Muscle of leg (tissue), 11 donors: Measurements from ENCODE around the gene HIVEP3. TPM values are rescaled to one million over a fixed set of nuclear protein-coding genes. Genes with fewer than 3 reads are reported as not detected.
A peak's percentile ranks its signal among the peaks of the same experiment; 100 is the strongest.

Experiments used
- DNase-seq: peaks from one replicate; pipeline ENCODE4 v3.0.0; 2013
- H3K27ac ChIP-seq: one replicate; pipeline ENCODE4 v1.5.1; 2013; ENCODE audit warnings: mild to moderate bottlenecking, low read length, control low read depth
- H3K27me3 ChIP-seq: one replicate; pipeline ENCODE4 v1.6.1; 2013; ENCODE audit warnings: low read length; ENCODE audit not compliant: control insufficient read depth, insufficient read depth
- H3K36me3 ChIP-seq: one replicate; pipeline ENCODE4 v1.6.1; 2013; ENCODE audit warnings: low read length; ENCODE audit not compliant: control insufficient read depth, insufficient read depth
- H3K4me1 ChIP-seq: one replicate; pipeline ENCODE4 v1.6.1; 2013; ENCODE audit warnings: low read length; ENCODE audit not compliant: control insufficient read depth, insufficient read depth
- H3K4me3 ChIP-seq: one replicate; pipeline ENCODE4 v1.5.1; 2013; ENCODE audit warnings: low read length, control low read depth
- H3K9me3 ChIP-seq: replicated peaks from 2 replicates; pipeline ENCODE4 v1.6.1; 2013; ENCODE audit warnings: low read depth, low read length; ENCODE audit not compliant: control insufficient read depth
- WGBS: methylation state at CpG from one replicate; pipeline ENCODE4 v1.1.5; 2013; ENCODE audit warnings: missing lambda C conversion rate; ENCODE audit not compliant: insufficient coverage; 5-methylcytosine and 5-hydroxymethylcytosine counted together
- polyA plus RNA-seq, 8 donors: library from polyadenylated mRNA; unstranded; fragments of 120-200 nt; gene quantifications; one replicate each; pipeline versions ENCODE4 v1.2.1 to v1.2.3, GENCODE V29; 2013; ENCODE audit warnings: inconsistent platforms in 1 of 8, low replicate concordance in 1 of 8; ENCODE audit not compliant: insufficient read length in 8 of 8, insufficient read depth in 1 of 8
- total RNA-seq: library from RNA; stranded (reverse); fragments of 120-200 nt; gene quantifications from one replicate; pipeline ENCODE4 v1.2.4, GENCODE V29; 2013

Gene HIVEP3
- total and polyA plus RNA-seq, 9 donors: 0.93 to 3.7 (median 2.7) TPM

GRCh38 chr1:41819843-41820242 is 98.9 kb downstream of the HIVEP3 start:
- H3K36me3 ChIP-seq: no peaks in the 10 kb centered on the region
- H3K27ac ChIP-seq: no peak overlapping the region
- H3K4me3 ChIP-seq: no peak overlapping the region
- no peaks in the 10 kb centered on the region for H3K4me1 ChIP-seq
- peaks cover 3% of the 10 kb centered on the region for H3K27me3 ChIP-seq
- no CpG with 5 or more reads among the region's 1 CpG for WGBS
- no peaks in the 10 kb centered on the region for H3K9me3 ChIP-seq
- DNase-seq: no peak

GRCh38 chr1:41819069-41819468 is 99.7 kb downstream of the HIVEP3 start:
- no peak overlapping the region for H3K4me3 ChIP-seq
- H3K27ac ChIP-seq: no peak overlapping the region
- H3K9me3 ChIP-seq: no peaks in the 10 kb centered on the region
- peaks cover 3% of the 10 kb centered on the region for H3K27me3 ChIP-seq
- no peaks in the 10 kb centered on the region for H3K36me3 ChIP-seq
- H3K4me1 ChIP-seq: no peaks in the 10 kb centered on the region
- no peak for DNase-seq
- WGBS: no CpG with 5 or more reads among the region's 2 CpGs

- H3K4me1 ChIP-seq: no peaks in the 10 kb centered on the region
- no peak overlapping the region for H3K4me3 ChIP-seq
- WGBS: no CpG with 5 or more reads among the region's 3 CpGs
- H3K27me3 ChIP-seq: peaks cover 3% of the 10 kb centered on the region
- H3K36me3 ChIP-seq: no peaks in the 10 kb centered on the region
- DNase-seq: no peak
- no peak overlapping the region for H3K27ac ChIP-seq
- no peaks in the 10 kb centered on the region for H3K9me3 ChIP-seq
Measured at GRCh38 chr1:41816061-41816460, 102.7 kb downstream of the HIVEP3 start.

- 93% methylated on average over 4 of the region's 9 CpGs for WGBS
- H3K36me3 ChIP-seq: no peaks in the 10 kb centered on the region
- H3K9me3 ChIP-seq: no peaks in the 10 kb centered on the region
- no peaks in the 10 kb centered on the region for H3K4me1 ChIP-seq
- no peak overlapping the region for H3K27ac ChIP-seq
- DNase-seq: no peak
- peaks cover 3% of the 10 kb centered on the region for H3K27me3 ChIP-seq
- H3K4me3 ChIP-seq: no peak overlapping the region
Measured at GRCh38 chr1:41813755-41814745, 104.7 kb downstream of the HIVEP3 start.

- H3K4me3 ChIP-seq: no peak overlapping the region
- H3K4me1 ChIP-seq: no peaks in the 10 kb centered on the region
Measured at GRCh38 chr1:41813226-41813625, 105.5 kb downstream of the HIVEP3 start.

GRCh38 chr1:41812453-41812852 is 106.3 kb downstream of the HIVEP3 start:
- H3K9me3 ChIP-seq: no peaks in the 10 kb centered on the region
- H3K27me3 ChIP-seq: peaks cover 3% of the 10 kb centered on the region
- H3K36me3 ChIP-seq: no peaks in the 10 kb centered on the region
- no peak overlapping the region for H3K4me3 ChIP-seq
- H3K4me1 ChIP-seq: no peaks in the 10 kb centered on the region
- peak; percentile 54 for DNase-seq
- no peak overlapping the region for H3K27ac ChIP-seq
- no CpG with 5 or more reads among the region's 2 CpGs for WGBS

More at GRCh38 chr1:41813226-41813625, 105.5 kb downstream of the HIVEP3 start:
- Histone ChIP-seq H3K27ac (no peak overlapping the region), H3K36me3 (no peaks in the 10 kb centered on the region), H3K27me3 (peaks cover 3% of the 10 kb centered on the region), H3K9me3 (no peaks in the 10 kb centered on the region)
- DNase-seq: no peak
- 83% methylated on average over 4 of the region's 5 CpGs for WGBS

- Histone ChIP-seq H3K4me1 (no peaks in the 10 kb centered on the region), H3K9me3 (no peaks in the 10 kb centered on the region), H3K27me3 (no peaks in the 10 kb centered on the region), H3K36me3 (no peaks in the 10 kb centered on the region), H3K27ac (no peak overlapping the region), H3K4me3 (no peak overlapping the region)
- 33% methylated on average over 3 of the region's 5 CpGs for WGBS
- DNase-seq: peak; percentile 40
Measured at GRCh38 chr1:41812051-41812450, 106.7 kb downstream of the HIVEP3 start.

GRCh38 chr1:41811051-41811795 is 107.5 kb downstream of the HIVEP3 start:
- H3K4me1 ChIP-seq: no peaks in the 10 kb centered on the region
- H3K36me3 ChIP-seq: no peaks in the 10 kb centered on the region

GRCh38 chr1:41810446-41810845 is 108.3 kb downstream of the HIVEP3 start:
- peak; percentile 67 for DNase-seq
- Histone ChIP-seq H3K4me3 (no peak overlapping the region), H3K27ac (no peak overlapping the region), H3K4me1 (no peaks in the 10 kb centered on the region), H3K36me3 (no peaks in the 10 kb centered on the region), H3K27me3 (no peaks in the 10 kb centered on the region), H3K9me3 (no peaks in the 10 kb centered on the region)

More at GRCh38 chr1:41811051-41811795, 107.5 kb downstream of the HIVEP3 start:
- DNase-seq: no peak
- WGBS: 39% methylated on average over 3 of the region's 7 CpGs
- H3K27ac ChIP-seq: no peak overlapping the region
- no peaks in the 10 kb centered on the region for H3K9me3 ChIP-seq
- H3K27me3 ChIP-seq: no peaks in the 10 kb centered on the region
- no peak overlapping the region for H3K4me3 ChIP-seq

GRCh38 chr1:41809692-41810091 is 109.0 kb downstream of the HIVEP3 start:
- Histone ChIP-seq H3K27me3 (no peaks in the 10 kb centered on the region), H3K9me3 (no peaks in the 10 kb centered on the region), H3K27ac (no peak overlapping the region), H3K4me3 (no peak overlapping the region), H3K36me3 (no peaks in the 10 kb centered on the region), H3K4me1 (no peaks in the 10 kb centered on the region)
- WGBS: 66% methylated on average over 3 of the region's 3 CpGs
- no peak for DNase-seq
